GM19455 (cell line): ENCODE results near the gene NDUFB2.
"Not testable (repeated sequence)": the region's sequence is repeated elsewhere in the genome, so short reads cannot be mapped to it uniquely, and the experiment has no call there.

Experiments used
- ATAC-seq: cut with Tn5 transposase; IDR thresholded peaks from one replicate; pipeline ENCODE4 v1.9.1; 2021; ENCODE audit not compliant: unreplicated experiment

NDUFB2 gene

GRCh38 chr7:140696680-140697446, at the start of gene NDUFB2:
NDUFB2 (plus strand) TSS chr7:140696708; CDS start chr7:140696745, 37 bp downstream.
- ATAC-seq, result peak; percentile 94

- peak; percentile 83 for ATAC-seq
These were observed 49.4 kb upstream of the NDUFB2 start for GRCh38 chr7:140646931-140647647.

GRCh38 chr7:140649556-140650205, 46.8 kb upstream of the NDUFB2 start:
- no peak for ATAC-seq

- ATAC-seq, result no peak
These were observed 46.1 kb upstream of the NDUFB2 start for GRCh38 chr7:140650367-140650766.

- ATAC-seq, result no peak
These were observed 43.0 kb upstream of the NDUFB2 start for GRCh38 chr7:140653319-140654108.

- no peak for ATAC-seq
These were observed 42.5 kb upstream of the NDUFB2 start for GRCh38 chr7:140654109-140654387.

- ATAC-seq, result no peak
These were observed 41.8 kb upstream of the NDUFB2 start for GRCh38 chr7:140654661-140655060.

- no peak for ATAC-seq
These were observed 40.7 kb upstream of the NDUFB2 start for GRCh38 chr7:140655511-140656408.

- ATAC-seq, result peak; percentile 92
These were observed 39.7 kb upstream of the NDUFB2 start for GRCh38 chr7:140656548-140657515.

- no peak for ATAC-seq
These were observed 38.6 kb upstream of the NDUFB2 start for GRCh38 chr7:140657891-140658290.

GRCh38 chr7:140659856-140660255, 36.7 kb upstream of the NDUFB2 start:
- no peak for ATAC-seq

- no peak for ATAC-seq
These were observed 35.4 kb upstream of the NDUFB2 start for GRCh38 chr7:140661124-140661523.

- ATAC-seq, result not testable (repeated sequence)
These were observed 33.6 kb upstream of the NDUFB2 start for GRCh38 chr7:140662938-140663337.

GRCh38 chr7:140667476-140667875, 29.0 kb upstream of the NDUFB2 start:
- no peak for ATAC-seq

- ATAC-seq, result no peak
These were observed 27.9 kb upstream of the NDUFB2 start for GRCh38 chr7:140668641-140669040.

GRCh38 chr7:140669352-140669751, 27.2 kb upstream of the NDUFB2 start:
- ATAC-seq, result no peak

- ATAC-seq, result not testable (repeated sequence)
These were observed 26.6 kb upstream of the NDUFB2 start for GRCh38 chr7:140669862-140670261.

- ATAC-seq, result no peak
These were observed 26.1 kb upstream of the NDUFB2 start for GRCh38 chr7:140670343-140670935.

- no peak for ATAC-seq
These were observed 24.5 kb upstream of the NDUFB2 start for GRCh38 chr7:140671966-140672365.
